Measurements from ENCODE around the gene CALHM1.
"Not testable (repeated sequence)": the region's sequence is repeated elsewhere in the genome, so short reads cannot be mapped to it uniquely, and the experiment has no call there.

Gene CALHM1

DNA sequence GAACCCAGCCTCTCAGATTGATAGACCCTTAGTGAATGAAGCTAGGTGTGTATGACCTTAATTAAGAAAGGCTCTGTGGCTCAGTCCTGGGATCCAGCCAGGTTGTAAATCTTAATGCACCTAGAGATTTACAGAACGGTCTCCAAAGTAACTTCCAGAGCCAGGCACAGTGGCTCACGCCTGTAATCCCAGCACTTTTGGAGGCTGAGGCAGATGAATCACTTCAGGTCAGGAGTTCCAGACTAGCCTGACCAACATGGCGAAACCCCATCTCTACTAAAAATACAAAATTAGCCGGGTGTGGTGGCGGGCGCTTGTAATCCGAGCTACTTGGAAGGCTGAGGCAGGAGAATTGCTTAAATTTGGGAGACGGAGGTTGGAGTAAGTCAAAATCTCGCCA is 30.8 kb downstream of the CALHM1 start:
- no peak for DNase-seq

DNA sequence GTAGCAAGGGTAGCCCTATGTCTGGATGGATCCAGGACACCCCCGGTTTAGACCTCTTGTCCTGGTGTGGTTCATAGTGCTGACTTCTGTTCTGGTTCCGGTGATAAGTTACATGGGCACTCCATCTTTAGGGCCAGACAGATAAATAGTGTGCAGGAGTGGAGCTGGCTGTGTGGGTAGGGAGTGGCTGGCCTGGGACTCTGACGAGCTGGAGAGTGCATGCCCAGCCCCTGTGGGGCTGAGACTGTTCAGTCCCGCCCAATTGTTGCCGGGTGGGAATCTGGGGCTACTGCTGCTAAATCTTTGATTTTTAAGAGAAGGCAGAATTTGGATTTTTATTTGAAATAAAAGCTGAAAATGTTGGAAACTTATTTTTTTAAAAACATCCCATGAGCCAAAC is 35.0 kb downstream of the CALHM1 start:
- DNase-seq: no peak

DNA sequence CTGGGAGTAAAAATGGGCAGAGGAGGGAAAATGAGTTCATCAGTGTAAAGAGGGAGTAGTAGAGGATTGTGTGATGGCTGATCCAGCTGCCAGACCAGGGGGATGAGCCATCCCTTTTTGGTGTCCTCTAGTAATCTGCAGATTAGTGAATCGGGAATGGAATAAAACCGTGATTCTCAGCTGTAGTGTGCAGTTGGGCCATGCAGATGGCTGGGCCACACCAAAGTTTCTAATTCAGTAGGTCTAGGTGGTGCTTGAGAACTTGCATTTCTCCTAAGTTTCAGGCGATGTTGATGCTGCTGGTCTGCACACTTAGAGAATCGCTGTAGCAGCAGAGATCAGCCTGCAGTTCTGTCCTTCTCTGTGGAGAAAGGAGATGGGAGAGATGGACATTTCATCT is 39.6 kb downstream of the CALHM1 start:
- DNase-seq: no peak

DNA sequence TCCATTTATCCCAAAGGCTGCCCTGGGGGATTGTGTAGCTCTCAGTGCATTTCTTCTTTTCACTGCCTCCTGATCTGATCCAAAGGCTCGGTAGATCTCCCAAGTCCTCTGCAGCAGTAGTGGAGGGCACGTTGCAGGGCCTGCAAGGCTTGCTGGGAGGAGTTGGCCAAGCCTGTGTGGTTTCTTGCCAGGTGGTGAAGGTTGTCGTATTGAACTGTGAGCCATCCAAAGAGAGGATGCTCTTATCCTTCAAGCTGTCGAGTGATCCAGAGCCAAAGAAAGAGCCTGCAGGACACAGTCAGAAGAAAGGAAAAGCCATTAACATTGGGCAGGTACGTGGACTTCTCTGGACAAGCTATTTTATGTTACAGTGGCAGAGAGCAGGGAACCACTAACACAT is 41.1 kb downstream of the CALHM1 start:
- no peak for DNase-seq

DNA sequence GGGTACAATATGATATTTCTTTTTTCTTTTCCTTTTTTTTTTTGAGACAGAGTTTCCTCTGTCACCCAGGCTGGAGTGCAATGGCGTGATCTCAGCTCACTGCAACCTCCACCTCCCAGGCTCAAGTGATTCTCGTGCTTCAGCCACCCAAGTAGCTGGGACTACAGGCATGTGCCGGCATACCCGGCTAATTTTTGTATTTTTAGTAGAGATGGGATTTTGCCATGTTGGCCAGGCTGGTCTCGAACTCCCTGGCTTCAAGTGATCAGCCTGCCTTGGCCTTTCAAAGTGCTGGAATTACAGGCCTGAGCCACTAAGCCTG is 41.6 kb downstream of the CALHM1 start:
- DNase-seq: not testable (repeated sequence)

DNA sequence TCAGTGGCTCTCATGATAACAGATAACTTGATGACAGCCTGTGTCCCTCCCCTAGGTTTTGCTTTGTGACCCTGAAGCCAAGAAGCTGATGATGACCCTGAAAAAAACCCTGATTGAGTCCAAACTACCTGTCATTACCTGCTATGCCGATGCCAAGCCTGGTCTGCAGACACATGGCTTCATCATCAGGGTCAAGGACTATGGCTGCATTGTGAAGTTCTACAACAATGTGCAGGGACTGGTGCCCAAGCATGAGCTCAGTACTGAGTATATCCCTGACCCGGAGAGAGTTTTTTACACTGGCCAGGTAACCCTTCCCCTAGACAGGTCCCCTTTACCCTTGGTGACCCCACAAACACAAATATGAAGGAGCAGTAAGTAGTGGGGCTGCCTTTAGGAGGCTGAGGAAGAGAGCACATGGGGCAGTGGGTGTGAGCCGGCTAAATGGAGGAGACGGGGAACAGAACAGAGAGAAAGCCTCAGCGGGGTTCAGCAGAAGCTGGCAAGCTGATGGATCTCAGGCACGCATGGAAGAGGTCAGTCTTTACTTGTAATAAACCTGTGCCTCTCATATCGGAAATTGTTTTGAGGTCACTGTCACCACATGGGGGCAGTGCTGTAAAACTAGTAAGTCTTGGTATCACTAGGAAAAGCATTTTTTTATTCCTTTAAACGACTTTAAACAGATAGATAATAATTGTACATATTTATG is 42.1 kb downstream of the CALHM1 start:
- DNase-seq: peak; percentile 52

DNA sequence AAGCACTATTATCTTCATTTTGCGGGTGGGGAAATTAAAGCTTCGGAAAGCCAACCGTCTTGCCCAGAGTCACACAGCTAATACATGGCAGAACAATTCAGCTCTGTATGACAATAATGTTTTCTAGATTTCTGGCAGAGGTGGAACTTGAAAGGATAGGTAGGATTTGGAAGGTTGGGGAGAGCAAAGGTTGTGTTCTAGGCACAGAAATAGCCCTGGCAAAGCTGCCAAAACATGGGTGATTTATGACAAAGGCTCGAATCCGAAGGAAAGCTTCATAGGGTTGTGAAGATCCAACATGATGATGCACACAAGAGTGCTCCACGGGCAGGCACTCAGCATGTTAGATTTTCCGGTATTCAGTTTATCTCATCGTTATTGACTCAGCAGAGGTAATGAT is 43.1 kb downstream of the CALHM1 start:
- DNase-seq: no peak

DNA sequence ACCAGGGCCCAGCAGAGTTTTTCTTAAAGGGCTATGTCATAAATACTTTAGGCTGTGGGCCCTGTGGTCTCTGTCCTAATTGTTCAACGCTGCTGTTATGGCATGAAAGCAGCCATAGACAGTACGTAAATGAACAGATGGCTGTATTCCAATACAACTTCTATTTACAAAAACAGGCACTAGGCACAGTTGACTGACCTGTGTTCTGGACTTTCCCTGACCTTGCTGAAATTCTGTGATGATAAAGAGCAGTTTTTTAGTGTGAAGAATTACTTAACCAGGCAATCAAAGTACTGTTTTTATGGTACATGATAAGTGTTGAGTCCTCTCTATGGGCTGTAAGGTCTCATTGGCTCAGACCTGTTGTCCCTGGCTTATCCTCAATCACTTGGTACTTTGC is 45.1 kb downstream of the CALHM1 start:
- no peak for DNase-seq
